NB4 (cell line): Measurements from ENCODE around the gene STEEP1.

Experiments used
- POLR2A ChIP-seq: IDR thresholded peaks from 2 replicates; pipeline ENCODE4 v1.6.1; 2011; ENCODE audit warnings: mild to moderate bottlenecking; ENCODE audit not compliant: insufficient read length; ENCODE audit errors: extremely low read depth
- TF ChIP-seq, protein P1 (sequence below): IDR thresholded peaks from 2 replicates; pipeline ENCODE4 v1.6.1; 2011; ENCODE audit warnings: low read depth, low read length
- TF ChIP-seq, protein P2 (sequence below): IDR thresholded peaks from one replicate; pipeline ENCODE4 v1.5.1; 2012; ENCODE audit warnings: low read depth, low read length

DNA sequence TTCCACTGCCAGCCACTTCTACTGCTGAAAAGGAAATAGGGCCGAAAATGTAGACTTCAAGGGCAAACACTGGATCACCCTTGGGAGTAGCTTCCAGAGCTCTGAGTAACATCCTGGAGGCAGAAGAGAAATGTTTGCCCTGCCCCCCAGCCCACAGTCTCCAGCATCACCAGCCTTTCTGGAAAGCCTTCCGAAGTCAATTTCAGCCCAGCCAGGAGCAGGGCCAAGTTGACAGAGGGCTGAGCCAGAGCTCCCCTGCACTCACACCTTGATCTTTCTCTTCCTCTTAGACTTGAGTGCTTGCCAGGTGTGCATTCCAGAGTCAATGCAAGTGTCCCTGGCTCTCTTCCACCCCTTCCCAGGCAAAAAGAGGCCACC, 61.7 kb downstream of the STEEP1 start:
- TF ChIP-seq, protein P1, sequence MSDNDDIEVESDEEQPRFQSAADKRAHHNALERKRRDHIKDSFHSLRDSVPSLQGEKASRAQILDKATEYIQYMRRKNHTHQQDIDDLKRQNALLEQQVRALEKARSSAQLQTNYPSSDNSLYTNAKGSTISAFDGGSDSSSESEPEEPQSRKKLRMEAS, result no peak
- TF ChIP-seq POLR2A, result no peak
- TF ChIP-seq, protein P2, sequence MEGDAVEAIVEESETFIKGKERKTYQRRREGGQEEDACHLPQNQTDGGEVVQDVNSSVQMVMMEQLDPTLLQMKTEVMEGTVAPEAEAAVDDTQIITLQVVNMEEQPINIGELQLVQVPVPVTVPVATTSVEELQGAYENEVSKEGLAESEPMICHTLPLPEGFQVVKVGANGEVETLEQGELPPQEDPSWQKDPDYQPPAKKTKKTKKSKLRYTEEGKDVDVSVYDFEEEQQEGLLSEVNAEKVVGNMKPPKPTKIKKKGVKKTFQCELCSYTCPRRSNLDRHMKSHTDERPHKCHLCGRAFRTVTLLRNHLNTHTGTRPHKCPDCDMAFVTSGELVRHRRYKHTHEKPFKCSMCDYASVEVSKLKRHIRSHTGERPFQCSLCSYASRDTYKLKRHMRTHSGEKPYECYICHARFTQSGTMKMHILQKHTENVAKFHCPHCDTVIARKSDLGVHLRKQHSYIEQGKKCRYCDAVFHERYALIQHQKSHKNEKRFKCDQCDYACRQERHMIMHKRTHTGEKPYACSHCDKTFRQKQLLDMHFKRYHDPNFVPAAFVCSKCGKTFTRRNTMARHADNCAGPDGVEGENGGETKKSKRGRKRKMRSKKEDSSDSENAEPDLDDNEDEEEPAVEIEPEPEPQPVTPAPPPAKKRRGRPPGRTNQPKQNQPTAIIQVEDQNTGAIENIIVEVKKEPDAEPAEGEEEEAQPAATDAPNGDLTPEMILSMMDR, result no peak
